Karpas-422 (cell line): ENCODE measurements around the gene CEBPA. TPM values are rescaled to one million over a fixed set of nuclear protein-coding genes. Genes with fewer than 3 reads are reported as not detected.
"Not testable (repeated sequence)": the region's sequence is repeated elsewhere in the genome, so short reads cannot be mapped to it uniquely, and the experiment has no call there.

Experiments used
- DNase-seq: peaks from one replicate; pipeline ENCODE4 v3.0.0-alpha.2; 2015
- H2AFZ ChIP-seq: fragments of 200-600 bp; sonication (generic); 2 replicates; pipeline ENCODE4 v1.6.1; 2014; ENCODE audit warnings: antibody characterized with exemption, low read length, mixed read lengths
- H3K27ac ChIP-seq: fragments of 200-600 bp; sonication (generic); 2 replicates; pipeline ENCODE4 v1.5.1; 2014; ENCODE audit warnings: mild to moderate bottlenecking, low read length, moderate library complexity
- H3K27me3 ChIP-seq: fragments of 200-600 bp; sonication (generic); 2 replicates; pipeline ENCODE4 v1.6.1; 2014; ENCODE audit warnings: low read length, mixed read lengths
- H3K36me3 ChIP-seq: fragments of 200-600 bp; sonication (generic); 2 replicates; pipeline ENCODE4 v1.6.1; 2014; ENCODE audit warnings: low read length, mixed read lengths; ENCODE audit not compliant: insufficient read depth
- H3K4me1 ChIP-seq: fragments of 200-600 bp; sonication (generic); 2 replicates; pipeline ENCODE4 v1.6.1; 2014; ENCODE audit warnings: mild to moderate bottlenecking, low read length, mixed read lengths
- H3K4me2 ChIP-seq: fragments of 200-600 bp; sonication (generic); 2 replicates; pipeline ENCODE4 v1.6.1; 2014; ENCODE audit warnings: low read length, low read depth, mild to moderate bottlenecking; ENCODE audit not compliant: poor library complexity, severe bottlenecking
- H3K4me3 ChIP-seq: fragments of 200-600 bp; sonication (generic); 2 replicates; pipeline ENCODE4 v1.5.1; 2014; ENCODE audit warnings: mild to moderate bottlenecking, antibody characterized with exemption, low read length, mixed read lengths
- H3K79me2 ChIP-seq: fragments of 200-600 bp; sonication (generic); 2 replicates; pipeline ENCODE4 v1.6.1; 2014; ENCODE audit warnings: mild to moderate bottlenecking, low read length, mixed read lengths
- H3K9ac ChIP-seq: fragments of 200-600 bp; sonication (generic); 2 replicates; pipeline ENCODE4 v1.6.0; 2014; ENCODE audit warnings: low read length
- H3K9me2 ChIP-seq: fragments of 200-600 bp; sonication (generic), shearing (Covaris generic); replicated peaks from 2 replicates; pipeline ENCODE4 v1.6.0; 2014; ENCODE audit warnings: mild to moderate bottlenecking, low read length, moderate library complexity; ENCODE audit not compliant: insufficient read depth
- H3K9me3 ChIP-seq: fragments of 300-700, 200-600 bp; sonication (generic); 2 replicates; pipeline ENCODE4 v1.6.1; 2014; ENCODE audit warnings: low read length, mixed read lengths
- H4K20me1 ChIP-seq: fragments of 200-600 bp; sonication (generic); 2 replicates; pipeline ENCODE4 v1.6.1; 2014; ENCODE audit warnings: mild to moderate bottlenecking, antibody characterized with exemption, low read length, low read depth; ENCODE audit not compliant: insufficient read depth
- total RNA-seq: library from RNA; depleted of rRNA; stranded (reverse); fragments of >200 nt; shearing (Covaris generic); gene quantifications from 2 replicates; pipeline ENCODE4 v1.2.3, GENCODE V29; 2014; ENCODE audit warnings: low replicate concordance

The CEBPA gene
- total RNA-seq, 1 experiment from 2014 or later, result not detected

DNA sequence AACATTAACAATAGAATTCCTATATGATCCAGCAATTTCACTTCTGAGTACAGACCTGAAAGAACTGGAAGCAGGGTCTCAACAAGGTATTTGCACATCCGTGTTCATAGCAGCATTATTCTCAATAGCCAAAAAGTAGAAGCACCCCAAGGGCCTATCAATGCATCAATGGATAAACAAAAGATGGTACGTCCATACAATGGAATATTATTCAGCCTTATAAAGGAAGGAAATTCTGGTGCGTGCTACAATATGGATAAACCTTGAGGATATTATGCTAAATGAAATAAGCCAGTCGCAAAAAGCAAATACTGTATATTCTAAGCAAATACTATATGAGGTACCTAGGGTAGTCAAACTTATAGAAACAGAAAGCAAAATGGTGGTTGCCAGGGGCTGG is 30.8 kb upstream of the CEBPA start:
- Histone ChIP-seq H3K79me2 (no peaks in the 10 kb centered on the region), H2AFZ (no peak overlapping the region), H4K20me1 (no peaks in the 10 kb centered on the region), H3K27ac (no peak overlapping the region), H3K9me2 (no peaks in the 10 kb centered on the region), H3K4me2 (no peak overlapping the region), H3K9me3 (no peaks in the 10 kb centered on the region), H3K4me1 (no peaks in the 10 kb centered on the region), H3K4me3 (no peak overlapping the region), H3K27me3 (no peaks in the 10 kb centered on the region), H3K9ac (no peak overlapping the region), H3K36me3 (no peaks in the 10 kb centered on the region)
- DNase-seq, result no peak

DNA sequence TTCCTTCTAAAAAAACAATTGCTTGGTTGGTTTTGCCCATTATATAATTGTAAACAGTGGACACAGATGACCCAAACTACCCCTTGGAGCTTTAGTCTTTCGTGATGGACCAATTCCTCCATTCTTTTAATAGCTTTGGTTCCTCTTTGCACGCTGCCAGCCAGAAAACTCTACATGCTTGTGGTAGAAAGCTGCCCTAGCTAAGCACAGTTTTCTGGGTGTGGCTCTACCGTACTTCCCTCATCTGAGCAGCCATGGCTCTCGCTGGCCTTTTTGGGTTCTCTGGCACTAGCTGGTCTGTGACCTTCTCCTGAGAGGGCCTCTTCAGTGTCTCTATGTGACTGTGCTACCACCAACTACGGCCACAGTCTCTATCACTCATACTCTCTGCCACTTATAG is 29.9 kb upstream of the CEBPA start:
- Histone ChIP-seq H4K20me1 (no peaks in the 10 kb centered on the region), H3K4me1 (no peaks in the 10 kb centered on the region), H3K9me2 (no peaks in the 10 kb centered on the region), H3K4me2 (no peak overlapping the region), H3K9me3 (no peaks in the 10 kb centered on the region), H3K27me3 (no peaks in the 10 kb centered on the region), H3K36me3 (no peaks in the 10 kb centered on the region), H3K9ac (no peak overlapping the region), H3K4me3 (no peak overlapping the region), H3K27ac (no peak overlapping the region), H2AFZ (no peak overlapping the region), H3K79me2 (no peaks in the 10 kb centered on the region)
- no peak for DNase-seq

DNA sequence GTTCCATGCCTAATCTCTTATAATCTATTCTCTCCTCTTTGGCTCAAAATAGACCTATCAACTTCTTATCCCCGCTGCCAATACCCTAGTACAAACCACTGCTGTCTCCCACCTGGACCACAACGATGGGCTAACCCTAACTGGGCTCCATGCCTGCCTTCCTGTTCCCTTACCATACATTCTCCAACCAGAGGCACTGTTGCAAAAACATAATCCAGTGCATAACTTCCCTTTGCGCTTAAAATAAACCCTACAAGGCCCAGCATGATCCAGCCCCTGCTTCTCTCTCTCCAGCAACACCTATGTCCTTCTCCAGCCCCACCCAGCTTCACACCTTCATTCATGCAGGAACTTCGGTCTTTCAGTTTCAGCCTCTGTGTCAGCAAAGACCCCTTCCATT is 27.4 kb upstream of the CEBPA start:
- Histone ChIP-seq H3K79me2 (no peaks in the 10 kb centered on the region), H3K4me1 (no peaks in the 10 kb centered on the region), H3K4me2 (no peak overlapping the region), H3K36me3 (no peaks in the 10 kb centered on the region), H3K9ac (no peak overlapping the region), H3K4me3 (no peak overlapping the region), H3K27ac (no peak overlapping the region), H3K9me3 (no peaks in the 10 kb centered on the region), H3K9me2 (no peaks in the 10 kb centered on the region), H4K20me1 (no peaks in the 10 kb centered on the region), H2AFZ (no peak overlapping the region), H3K27me3 (no peaks in the 10 kb centered on the region)
- DNase-seq, result no peak

DNA sequence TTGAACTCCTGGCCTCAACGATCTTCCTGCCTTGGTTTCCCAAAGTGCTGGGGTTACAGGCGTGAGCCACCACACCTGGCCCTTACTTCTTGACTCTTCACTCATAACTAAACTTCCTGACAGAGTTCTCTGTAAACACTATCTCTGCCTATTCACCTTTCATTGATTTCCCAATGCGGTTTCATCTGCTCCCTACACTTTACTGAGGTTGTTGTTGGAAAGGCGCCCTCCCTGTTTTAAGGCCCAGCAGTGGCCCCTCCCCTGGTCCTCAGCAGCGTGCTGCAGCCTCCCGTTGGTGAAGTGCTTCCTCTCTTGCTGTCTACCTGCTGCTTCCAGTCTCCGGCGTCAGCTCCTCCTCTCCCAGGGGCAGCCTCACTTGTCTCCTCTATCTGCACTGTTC is 26.7 kb upstream of the CEBPA start:
- Histone ChIP-seq H2AFZ (no peak overlapping the region), H3K9ac (no peak overlapping the region), H3K4me1 (no peaks in the 10 kb centered on the region), H4K20me1 (no peaks in the 10 kb centered on the region), H3K4me2 (no peak overlapping the region), H3K27ac (no peak overlapping the region), H3K4me3 (no peak overlapping the region), H3K27me3 (no peaks in the 10 kb centered on the region), H3K9me2 (no peaks in the 10 kb centered on the region), H3K79me2 (no peaks in the 10 kb centered on the region), H3K36me3 (no peaks in the 10 kb centered on the region), H3K9me3 (no peaks in the 10 kb centered on the region)
- no peak for DNase-seq

DNA sequence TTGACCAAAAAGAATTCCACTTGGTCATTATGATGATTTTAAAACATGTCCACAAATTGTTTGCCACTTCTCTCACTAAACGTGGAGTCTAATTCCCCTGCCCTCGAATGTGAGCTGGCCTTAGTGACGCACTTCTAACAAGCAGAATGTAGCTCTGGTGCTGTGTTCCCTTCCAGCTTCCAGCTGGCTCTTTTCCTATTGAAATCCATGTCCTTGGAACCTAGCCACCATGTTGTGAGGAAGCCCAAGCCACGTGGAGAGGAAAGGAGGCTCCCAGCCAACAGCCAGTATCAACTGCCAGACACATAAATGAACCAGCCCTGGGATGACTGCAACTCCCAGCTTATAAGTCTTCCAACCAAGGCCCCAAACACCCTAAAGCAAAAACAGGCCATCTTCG is 23.6 kb upstream of the CEBPA start:
- H3K27me3 ChIP-seq, result no peaks in the 10 kb centered on the region
- no peak for DNase-seq

DNA sequence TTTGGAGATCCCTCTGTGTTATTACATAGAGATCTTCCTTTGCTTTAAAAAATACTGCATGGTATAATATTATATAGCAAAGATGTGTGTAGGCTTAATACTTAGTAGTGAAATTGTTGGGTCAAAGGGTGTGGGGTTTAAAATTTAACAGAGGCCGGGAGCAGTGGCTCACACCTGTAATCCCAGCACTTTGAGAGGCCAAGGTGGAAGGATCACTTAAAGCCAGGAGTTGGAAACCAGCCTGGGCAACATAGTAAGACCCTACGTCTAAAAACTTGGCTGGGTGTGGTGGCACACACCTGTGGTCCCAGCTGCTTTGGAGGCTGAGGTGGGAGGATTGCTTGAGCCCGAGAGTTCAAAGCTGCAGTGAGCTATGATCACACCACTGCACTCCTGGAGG is 22.3 kb upstream of the CEBPA start:
- Histone ChIP-seq H3K9me2 (no peaks in the 10 kb centered on the region), H3K9me3 (no peaks in the 10 kb centered on the region), H3K4me1 (no peaks in the 10 kb centered on the region), H3K36me3 (no peaks in the 10 kb centered on the region), H3K79me2 (no peaks in the 10 kb centered on the region), H4K20me1 (no peaks in the 10 kb centered on the region), H3K9ac (no peak overlapping the region), H3K27ac (no peak overlapping the region), H3K4me2 (no peak overlapping the region), H3K27me3 (no peaks in the 10 kb centered on the region), H2AFZ (no peak overlapping the region), H3K4me3 (no peak overlapping the region)
- DNase-seq, result no peak

More for the DNA sequence above, 23.6 kb upstream of the CEBPA start:
- Histone ChIP-seq H3K4me2 (no peak overlapping the region), H3K9me3 (no peaks in the 10 kb centered on the region), H3K36me3 (no peaks in the 10 kb centered on the region), H3K4me3 (no peak overlapping the region), H3K79me2 (no peaks in the 10 kb centered on the region), H3K9me2 (no peaks in the 10 kb centered on the region), H2AFZ (no peak overlapping the region), H4K20me1 (no peaks in the 10 kb centered on the region), H3K27ac (no peak overlapping the region), H3K9ac (no peak overlapping the region), H3K4me1 (no peaks in the 10 kb centered on the region)

DNA sequence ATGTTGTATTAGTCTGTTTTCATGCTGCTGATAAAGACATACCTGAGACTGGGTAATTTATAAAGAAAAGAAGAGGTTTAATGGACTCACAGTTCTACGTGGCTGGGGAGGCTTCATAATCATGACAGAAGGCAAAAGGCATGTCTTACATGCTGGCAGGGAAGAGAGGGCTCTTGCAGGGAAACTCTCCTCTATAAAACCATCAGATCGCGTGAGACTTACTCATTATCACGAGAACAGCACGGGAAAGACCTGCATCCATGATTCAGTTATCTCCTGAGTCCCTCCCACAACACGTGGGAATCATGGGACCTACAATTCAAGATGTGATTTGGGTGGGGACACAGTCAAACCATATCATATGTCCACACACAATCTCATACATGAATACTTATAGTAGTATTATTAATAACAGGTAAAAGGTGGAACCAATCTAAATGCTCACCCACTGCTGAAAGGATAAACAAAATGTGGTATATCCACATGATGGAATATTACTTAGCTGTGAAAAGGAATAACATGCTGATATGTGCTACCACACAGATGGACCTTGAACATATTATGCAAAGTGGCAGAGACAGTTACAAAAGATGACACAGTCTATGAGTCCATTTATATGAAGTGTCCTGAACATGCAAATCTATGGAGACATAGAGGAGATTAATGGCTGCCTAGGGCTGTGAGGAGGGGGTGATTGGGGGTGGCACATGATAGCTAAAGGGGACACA is 20.9 kb upstream of the CEBPA start:
- Histone ChIP-seq H3K9me2 (no peaks in the 10 kb centered on the region), H3K9me3 (no peaks in the 10 kb centered on the region), H3K27me3 (no peaks in the 10 kb centered on the region), H3K4me2 (no peak overlapping the region), H4K20me1 (no peaks in the 10 kb centered on the region), H3K9ac (no peak overlapping the region), H3K4me3 (no peak overlapping the region), H2AFZ (no peak overlapping the region), H3K4me1 (no peaks in the 10 kb centered on the region), H3K36me3 (no peaks in the 10 kb centered on the region), H3K27ac (no peak overlapping the region), H3K79me2 (no peaks in the 10 kb centered on the region)
- DNase-seq, result no peak

DNA sequence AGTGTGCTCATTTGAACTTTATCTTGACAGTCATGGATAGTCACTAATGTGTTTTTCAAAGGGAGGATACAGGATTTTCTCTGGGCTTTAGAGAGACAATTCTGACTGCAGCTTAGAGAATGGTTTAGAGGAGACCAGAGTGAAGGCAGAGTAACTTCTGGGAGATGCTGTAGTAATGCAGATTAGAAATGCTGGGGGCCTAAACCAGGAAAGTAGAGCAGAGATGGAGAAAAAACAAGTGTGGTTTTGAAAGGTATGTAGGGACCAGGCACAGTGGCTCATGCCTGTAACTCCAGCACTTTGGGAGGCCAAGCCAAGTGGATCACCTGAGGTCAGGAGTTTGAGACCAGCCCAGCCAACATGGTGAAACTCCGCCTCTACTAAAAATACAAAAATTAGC is 18.3 kb upstream of the CEBPA start:
- H3K4me1 ChIP-seq, result no peaks in the 10 kb centered on the region
- no peaks in the 10 kb centered on the region for H3K9me3 ChIP-seq
- no peaks in the 10 kb centered on the region for H3K79me2 ChIP-seq
- no peaks in the 10 kb centered on the region for H3K9me2 ChIP-seq
- H3K36me3 ChIP-seq, result no peaks in the 10 kb centered on the region
- no peaks in the 10 kb centered on the region for H4K20me1 ChIP-seq
- no peak overlapping the region for H3K27ac ChIP-seq
- no peak overlapping the region for H3K4me3 ChIP-seq
- H3K27me3 ChIP-seq, result no peaks in the 10 kb centered on the region
- DNase-seq, result no peak
- H2AFZ ChIP-seq, result no peak overlapping the region
- no peak overlapping the region for H3K4me2 ChIP-seq
- H3K9ac ChIP-seq, result no peak overlapping the region

DNA sequence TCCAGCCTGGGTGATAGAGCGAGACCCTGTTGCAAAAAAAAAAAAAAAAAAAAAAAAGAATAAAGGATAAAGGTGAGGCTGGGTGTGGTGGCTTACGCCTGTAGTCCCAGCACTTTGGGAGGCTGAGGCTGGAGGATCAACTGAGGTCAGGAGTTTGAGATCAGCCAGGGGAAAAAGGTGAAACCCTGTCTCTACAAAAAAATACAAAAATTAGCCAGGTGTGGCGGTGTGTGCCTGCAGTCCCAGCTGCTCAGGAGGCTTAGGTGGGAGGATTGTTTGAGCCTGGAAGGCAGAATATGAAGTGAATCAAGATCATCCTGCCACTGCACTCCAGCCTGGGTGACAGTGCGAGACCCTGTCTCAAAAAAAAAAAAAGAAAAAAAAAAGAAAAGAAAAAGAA is 15.7 kb upstream of the CEBPA start:
- H3K36me3 ChIP-seq, DNase-seq, H3K27me3 ChIP-seq, H2AFZ ChIP-seq, H3K4me2 ChIP-seq, H3K4me3 ChIP-seq, H4K20me1 ChIP-seq, H3K4me1 ChIP-seq, H3K27ac ChIP-seq, H3K9me3 ChIP-seq, H3K79me2 ChIP-seq, H3K9me2 ChIP-seq, H3K9ac ChIP-seq: not testable (repeated sequence)
